IPS-NIHi7 (cell line): ENCODE measurements around the gene AQP11.
"Not testable (repeated sequence)": the region's sequence is repeated elsewhere in the genome, so short reads cannot be mapped to it uniquely, and the experiment has no call there.

ENCODE experiments used
- DNase-seq: peaks from one replicate; pipeline ENCODE4 v3.0.0; 2012; ENCODE audit warnings: mixed read lengths; ENCODE audit errors: extremely low spot score

Gene AQP11

DNA sequence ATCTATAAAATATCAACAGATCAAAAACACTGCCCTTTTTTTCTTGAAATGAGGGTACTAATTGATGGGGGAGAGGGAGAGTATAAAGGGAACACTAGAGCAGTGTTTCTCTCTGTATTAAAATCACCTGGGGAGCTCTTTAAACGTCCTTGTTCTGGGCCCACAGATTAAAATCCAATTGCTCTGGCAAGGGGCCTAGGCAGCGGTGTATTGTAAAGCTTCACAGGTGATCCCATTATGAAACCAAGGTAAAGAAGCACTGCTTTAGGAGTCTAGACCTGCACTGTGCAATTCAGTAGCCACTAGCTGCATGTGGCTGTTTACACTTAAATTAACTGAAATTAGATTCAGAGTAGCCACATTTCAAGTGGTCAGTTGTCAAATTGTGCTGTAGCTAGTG is 3.0 kb downstream of the AQP11 start:
- DNase-seq, result no peak

DNA sequence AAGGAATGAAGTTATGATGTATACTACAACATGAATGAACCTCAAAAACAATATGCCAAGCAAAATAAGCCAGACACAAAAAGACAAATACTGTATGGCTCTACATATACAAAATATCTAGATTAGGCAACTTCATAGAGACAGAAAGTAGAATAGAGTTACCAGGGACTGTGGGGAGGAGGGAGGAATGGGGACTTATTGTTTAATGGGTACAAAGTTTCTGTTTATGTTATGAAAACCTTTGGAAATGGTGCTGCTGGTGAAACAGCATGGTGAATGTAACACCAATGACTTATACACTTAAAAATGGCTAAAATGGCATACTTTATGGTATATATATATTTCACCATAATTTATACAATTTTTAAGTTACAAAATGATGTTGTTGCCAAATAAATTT is 4.1 kb downstream of the AQP11 start:
- DNase-seq, result no peak

DNA sequence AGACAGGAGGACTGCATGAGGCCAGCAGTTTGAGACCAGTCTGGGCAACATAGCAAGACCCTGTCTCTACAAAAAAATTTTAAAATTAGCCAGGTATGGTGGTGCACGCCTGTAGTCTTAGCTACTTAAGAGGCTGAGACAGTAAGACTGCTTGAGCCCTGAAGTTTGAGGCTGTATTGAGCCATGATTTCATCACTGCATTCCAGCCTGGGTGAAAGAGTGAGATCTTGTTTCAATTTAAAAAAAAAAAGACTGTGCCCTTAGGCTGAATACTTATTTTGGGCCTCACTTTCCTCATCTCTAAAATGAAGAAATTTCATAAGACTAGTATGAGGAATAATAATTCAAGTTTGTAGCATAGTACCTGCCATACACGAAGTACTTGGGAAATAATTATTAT is 6.9 kb downstream of the AQP11 start:
- no peak for DNase-seq

DNA sequence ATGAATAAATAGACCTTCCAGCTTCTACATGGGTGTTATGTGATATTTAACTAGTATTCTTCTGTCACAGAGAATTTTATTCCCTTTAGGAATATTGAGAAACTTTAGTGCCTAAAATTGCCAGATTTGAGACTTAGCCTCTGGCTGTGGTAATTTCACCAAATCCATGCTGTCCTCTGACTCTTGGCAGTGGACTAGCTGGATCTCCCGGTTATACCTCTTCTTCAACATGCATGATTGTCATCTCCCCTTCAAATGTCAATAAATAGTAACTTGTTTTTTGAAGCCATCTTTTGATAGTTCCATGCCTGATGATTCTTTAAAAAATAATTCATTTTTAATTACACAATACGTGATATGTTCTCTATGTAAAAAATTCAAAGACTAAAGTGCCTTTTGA is 8.4 kb downstream of the AQP11 start:
- DNase-seq, result no peak

DNA sequence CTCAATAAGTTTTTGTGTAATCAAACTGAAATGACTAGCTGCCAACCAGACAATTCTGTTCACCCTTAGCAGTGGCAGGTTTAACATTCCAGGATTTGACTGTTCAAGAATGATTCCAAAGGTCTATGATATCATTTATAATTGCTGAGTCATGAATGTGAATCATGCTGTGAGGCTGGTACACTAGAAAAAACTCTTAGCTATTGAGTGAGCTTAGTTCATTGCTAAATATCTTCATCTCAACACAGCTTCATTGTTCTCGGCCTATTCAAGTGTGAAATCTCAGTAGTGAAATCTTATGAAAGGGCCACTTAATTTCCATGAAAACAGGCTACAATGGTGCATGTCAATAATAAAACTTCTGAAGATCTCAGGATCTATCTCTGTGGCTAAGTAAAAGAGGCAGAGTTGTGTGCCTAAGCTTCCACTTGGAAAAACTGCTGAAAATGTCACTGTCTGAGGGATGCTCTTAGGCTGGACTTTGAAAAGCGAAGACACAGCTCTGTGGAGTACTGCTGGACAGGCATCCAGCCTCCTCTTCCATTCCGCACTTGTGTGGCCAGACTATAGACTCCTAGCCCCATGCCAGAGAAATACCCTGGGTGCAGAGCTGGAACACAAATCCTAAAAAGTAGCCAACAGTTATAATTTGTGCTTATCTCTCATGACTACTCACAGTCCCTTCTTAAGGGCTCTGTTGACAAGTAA is 12.8 kb downstream of the AQP11 start:
- DNase-seq, result no peak

DNA sequence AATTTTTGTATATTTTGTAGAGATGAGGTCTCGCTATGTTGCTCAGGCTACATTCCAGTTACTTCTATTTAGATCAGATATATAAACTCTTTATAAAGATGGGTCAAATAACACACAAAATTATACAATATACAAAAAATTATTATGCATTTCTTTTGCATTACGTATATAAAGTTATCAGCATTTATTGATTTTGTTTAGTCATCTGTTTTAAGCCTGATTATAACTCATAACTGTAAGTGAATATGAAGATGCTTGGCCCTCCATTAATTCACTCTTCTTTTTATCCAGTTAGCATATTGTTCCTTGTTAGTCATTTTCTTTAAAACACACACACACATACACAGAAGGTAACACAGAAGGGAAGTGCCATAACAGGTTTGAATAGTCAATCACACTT is 14.5 kb downstream of the AQP11 start:
- no peak for DNase-seq

DNA sequence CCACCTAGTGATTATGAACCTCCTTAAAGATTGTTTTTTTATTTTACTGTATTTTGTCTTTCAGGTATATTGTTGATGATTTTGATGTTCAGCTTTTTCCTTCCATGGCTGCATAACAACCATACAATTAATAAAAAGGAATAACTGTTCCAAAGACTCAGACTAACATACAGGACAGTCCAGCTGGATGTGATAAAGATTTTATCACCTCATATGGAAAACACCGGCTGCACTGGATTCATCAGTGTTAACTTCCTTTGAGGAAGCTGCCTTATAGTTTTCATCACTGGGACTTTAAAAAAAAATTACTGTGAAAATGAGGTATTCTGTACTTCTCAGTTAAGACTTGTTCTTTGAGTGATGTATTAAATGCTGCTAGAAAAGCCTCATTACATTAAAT is 19.5 kb downstream of the AQP11 start:
- DNase-seq, result no peak

DNA sequence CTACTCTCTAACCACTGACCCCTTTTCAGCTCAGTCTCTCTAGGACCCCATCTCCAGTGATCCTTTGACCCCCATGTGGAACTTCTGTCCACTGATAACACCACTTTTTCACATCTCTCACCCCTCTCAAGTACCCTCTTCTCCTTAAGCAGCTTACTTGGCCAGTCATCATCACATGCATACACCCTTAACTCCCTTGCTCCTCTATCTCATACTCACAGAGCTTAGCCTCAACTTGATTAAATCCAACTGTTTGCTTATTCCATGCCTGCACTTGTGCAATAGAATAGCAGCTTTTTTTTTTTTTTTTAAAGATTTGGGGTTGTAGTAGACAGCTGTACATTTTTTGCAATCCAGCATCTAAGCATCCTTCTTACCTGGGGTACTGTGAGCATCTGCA is 22.2 kb downstream of the AQP11 start:
- no peak for DNase-seq

DNA sequence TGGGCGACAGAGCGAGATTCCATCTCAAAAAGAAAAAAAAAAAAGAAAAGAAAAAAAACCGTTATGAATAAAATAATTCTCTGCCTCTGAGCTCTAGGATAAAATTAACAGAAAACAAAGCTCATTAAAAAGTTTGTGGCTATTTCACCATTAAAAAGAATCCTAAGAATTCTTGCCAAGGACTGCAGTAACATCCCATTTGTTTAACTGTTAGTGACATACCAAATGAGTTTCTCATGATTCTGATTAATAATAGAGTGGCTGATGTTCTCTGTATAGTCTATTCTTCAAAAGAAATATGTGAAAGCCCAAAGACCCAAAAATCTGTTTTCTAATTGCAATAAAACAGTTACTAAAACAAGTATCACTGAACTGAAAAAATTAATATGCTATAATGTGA is 28.1 kb downstream of the AQP11 start:
- no peak for DNase-seq

DNA sequence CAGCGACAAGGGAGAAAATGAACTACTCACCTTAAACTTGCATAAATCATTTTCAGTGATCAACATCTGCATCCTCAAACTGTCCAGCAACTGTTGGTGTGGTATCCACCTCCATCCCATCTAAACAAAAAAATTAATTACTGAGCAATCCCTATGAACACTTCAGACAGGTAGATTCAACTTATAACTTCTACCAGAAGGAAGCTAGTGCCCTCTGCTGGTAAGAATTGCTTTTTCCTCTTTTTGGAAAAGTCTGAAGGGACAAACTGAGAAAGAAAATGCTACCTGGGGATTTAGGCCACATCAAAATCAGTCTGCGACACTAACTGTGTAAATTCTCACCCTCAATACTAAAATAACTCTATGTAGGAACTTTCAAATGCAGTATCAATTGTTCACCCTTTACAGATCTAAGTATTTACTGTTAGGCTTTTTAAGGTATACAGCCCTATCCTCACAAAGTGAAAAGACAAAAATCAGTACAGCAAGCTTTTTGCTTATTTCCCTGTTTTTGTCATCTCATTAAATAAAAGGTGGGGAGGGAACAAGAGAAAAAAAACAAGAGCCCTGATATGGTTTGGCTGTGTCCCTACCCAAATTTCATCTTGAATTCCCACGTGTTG is 29.9 kb downstream of the AQP11 start:
- peak; percentile 27 for DNase-seq

DNA sequence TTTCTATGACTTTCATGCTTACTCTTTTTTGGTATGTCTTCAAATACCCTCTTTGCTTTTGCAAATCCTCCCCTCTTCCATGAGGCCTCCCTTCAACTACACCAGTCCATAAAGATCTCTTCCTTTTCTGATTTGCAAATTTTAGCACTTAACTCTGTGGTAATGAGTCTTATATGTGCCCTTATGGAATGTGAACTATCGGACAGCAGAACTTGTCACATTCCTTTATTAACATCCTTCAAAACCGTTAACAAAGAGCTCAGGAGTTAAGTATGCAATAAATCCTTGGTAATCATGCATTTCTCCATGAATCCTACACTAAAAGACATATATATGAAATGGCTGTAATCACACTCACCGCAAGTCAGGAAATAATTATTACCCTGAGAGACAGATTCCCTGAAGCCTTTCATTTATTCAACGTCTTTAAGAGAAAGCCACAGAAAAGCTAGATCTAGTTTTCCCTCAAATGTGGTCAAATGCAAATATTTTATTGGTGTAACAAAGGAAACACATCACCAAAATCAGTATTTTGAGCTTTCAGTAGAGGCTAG is 40.5 kb downstream of the AQP11 start:
- DNase-seq, result no peak

DNA sequence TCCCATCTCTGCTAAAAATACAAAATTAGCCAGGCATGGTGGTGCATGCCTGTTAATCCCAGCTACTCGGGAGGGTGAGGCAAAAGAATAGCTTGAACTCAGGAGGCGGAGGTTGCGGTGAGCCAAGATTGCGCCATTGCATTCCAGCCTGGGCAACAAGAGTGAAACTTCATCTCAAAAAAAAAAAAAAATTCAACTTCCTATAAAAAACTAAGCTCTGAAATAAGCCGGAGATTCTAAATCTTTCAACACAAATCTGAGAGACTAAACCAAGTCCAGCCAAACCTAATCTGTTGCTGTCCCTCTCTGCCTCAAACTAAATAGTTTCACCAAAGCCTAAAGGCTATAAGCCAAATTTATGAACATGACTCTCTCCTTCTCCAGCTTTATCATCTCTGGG is 44.2 kb downstream of the AQP11 start:
- not testable (repeated sequence) for DNase-seq

DNA sequence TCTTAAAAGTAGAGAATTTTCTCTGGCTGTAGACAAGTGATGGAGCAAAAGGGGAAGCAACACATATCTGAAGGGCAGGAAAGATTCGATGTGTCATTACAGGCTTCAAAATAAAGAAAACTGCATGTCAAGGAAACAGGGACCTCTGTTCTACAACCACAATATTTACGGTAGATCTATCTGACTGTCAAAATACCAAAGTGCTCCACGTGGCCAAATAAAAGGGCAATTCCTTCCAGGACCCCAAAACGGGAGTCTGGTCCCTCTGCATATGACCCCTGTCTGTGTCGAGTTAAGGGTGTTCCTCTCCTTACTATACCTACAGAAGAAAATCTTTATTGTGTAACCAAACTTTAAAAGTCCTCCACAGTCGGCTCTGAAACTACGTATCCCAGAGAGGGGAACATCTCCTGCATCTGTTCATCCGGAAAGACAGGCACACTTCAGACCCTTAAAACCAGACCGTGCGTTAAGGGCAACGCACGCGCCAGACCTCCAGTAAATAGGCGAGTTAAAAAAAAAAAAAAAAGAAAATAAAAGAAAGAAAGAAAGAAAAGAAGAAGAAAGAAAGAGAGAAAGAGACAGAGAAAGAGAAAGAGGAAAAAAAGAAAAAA is 47.1 kb downstream of the AQP11 start:
- DNase-seq, result peak; percentile 13

DNA sequence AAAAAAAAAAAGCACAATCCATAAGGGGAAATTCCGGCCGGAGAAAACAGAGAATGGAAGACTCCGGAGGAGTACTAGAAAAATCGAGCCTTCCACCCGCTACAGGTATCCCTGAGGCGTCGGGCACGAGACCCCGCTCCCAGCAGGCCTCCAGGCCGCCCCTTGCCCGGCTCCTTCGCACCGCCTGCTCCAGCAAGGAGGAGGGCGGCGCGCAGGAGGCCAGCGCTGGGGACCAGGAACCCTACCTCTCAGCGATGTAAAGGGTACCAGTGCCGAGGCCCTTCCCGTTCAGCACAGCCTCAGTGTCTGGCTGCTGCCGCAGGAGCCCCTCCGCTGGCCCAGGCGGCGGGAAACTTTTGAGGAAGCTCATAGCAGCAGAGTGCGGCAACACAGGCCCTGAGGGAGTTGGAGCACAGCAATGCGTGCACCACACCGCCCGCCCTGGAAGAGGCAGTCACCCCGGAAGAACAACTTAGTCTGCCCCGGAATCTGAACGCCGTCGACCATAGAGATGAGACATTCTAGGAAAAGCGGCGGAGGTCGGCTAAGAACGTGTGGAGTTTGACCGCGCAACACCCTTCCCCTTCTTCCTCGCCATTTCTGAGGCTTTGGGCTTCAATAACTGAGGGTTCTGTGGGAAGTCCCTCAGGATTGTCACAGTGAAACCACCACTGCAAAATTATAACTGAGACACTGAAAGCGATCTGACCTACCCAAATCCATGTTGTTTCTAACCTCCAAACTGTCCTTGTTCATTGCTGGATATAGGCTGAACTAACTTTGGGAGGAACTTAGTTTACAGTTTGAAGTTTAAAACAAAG is 47.8 kb downstream of the AQP11 start, which contains the start of gene CLNS1A:
TSS of gene CLNS1A (minus strand) at position 450 of the 821 bp plus-strand sequence. CDS start at position 370, 80 bp downstream.
- DNase-seq, result peak; percentile 82

DNA sequence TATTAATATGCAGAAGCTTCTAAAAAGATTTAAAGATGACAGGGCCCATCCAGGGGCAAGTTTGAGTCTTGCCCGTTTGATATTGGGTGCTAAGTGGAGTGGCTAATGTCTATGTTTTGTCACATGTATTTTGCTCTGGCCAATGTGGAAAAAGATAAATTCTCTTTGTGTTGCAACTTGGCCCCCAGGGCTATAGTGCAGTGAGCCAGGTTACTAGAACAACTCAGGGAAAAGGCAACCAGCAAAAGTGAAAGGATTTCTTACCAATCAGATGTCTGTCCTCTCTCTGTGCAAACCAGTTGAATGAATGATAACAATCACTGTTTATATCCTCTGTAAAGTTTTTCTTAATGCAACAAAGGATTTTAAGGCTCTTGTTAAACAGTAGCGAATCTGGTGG is 52.5 kb downstream of the AQP11 start:
- no peak for DNase-seq

DNA sequence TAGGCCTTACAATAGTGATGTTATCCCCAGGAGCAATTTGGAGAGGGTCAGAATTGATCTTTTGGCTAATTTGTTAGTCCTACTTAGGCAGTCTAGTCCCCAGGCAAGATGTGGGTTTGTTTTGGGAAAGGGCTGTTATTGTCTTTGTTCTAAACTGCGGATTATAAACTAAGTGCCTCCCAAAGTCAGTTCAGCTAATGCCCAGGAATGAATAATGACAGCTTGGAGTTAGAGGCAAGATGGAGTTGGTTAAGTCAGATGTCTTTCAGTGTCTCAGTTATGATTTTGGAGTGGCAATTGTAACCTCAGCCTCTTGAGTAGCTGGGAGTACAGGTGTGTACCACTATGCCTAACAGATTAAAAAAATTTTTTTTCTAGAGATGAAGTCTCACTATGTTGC is 55.1 kb downstream of the AQP11 start:
- no peak for DNase-seq

DNA sequence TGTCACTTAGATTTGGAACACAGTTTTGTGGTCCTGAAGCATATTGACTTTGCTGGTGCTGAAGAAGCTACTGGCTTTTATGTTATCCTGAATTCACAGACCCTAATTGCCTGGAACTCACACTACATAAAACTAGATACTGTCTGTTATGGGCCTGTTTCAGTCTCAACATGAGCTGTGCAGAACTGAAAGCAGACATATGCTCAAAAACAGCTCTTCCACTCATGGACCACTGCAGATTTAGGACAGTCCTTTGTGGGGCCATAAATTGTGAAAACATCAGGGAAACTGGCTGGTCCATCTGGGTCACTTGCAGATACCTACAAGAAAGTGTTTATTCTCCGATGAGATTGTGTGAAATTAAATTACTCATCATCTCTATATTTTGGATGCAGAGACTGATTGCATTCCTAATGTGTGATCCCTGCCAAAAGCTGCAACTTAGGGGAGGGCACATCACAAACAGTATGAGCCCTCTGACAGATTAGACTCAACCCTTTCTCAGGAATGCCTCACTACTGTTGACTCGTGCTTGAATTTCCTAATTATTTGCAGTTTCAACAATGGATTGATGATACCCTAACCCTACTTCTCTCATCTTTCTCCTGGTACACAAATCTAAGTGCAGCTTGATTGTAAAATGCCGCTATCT is 58.0 kb downstream of the AQP11 start:
- no peak for DNase-seq

DNA sequence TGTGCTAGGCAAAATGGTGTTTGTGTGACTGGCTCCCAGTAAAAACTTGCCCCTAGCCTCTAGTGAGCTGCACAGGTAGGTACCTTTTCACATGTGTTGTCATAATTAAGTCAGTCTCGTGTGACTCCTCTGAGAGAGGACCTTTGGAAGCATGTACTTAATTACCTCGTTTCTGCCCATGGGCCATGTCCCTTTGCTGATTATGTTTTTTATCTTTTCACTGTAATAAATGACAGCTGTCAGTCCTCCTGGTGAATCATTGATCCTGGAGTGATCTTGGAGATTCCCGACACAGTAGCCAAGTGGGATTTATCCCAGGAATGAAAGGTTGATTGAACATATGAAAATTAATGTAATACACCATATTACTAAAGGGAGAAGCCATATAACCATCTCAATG is 60.4 kb downstream of the AQP11 start:
- DNase-seq, result no peak

DNA sequence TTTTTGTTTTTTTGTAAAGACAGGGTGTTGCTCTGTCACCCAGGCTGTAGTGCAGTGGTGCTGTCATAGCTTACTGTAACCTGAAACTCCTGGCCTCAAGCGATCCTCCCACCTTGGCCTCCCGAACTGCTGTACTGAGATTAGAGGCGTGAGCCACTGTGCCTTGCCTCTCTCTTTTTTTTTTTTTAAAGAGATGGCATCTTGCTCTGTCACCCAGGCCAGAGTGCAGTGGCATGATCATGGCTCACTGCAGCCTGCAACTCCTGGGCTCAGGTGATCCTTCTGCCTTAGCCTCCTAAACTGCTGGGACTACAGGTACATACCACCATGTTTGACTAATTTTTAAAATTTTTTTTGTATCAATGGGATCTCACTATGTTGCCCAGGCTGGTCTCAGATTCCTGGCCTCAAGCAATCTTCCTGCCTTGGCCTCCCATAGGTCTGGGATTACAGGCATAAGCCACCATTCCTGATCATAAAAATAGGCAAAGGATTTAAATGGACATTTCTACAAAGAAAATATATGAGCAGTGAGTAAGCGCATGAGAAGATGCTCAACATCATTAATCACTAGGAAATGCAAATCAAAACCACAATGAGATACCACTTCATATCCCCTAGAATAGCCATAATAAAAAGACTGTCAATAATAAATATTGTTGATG is 65.1 kb downstream of the AQP11 start:
- DNase-seq, result no peak

DNA sequence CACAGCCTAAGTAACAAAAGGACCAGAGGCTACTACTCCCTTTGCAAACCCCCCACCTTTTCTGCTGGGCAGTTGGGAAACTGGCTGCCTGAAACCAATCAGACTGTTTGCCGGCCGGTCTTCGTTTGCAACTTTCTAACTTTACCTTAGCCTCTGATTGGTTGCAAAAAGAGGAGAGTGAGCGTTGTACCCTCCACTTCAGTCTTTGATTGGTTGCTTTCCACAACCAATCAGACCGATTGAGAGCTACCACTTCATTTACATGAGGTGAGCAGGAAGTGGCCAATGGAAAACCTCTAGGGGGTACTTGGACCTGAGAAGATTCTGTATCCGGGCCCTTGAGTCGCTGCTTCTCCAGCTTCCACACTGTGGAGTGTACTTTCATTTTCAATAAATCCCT is 66.6 kb downstream of the AQP11 start:
- DNase-seq, result no peak
